Activated T-cell treated with anti-CD3 and anti-CD28 coated beads, Interleukin-2, amount 50 U/mL, for 48 hours (primary cell): ENCODE measurements around the gene SGPL1.
A peak's percentile ranks its signal among the peaks of the same experiment; 100 is the strongest.

Experiments used
- DNase-seq, 2 experiments: peaks; one replicate each; pipeline ENCODE4 v3.0.0-alpha.2; 2020

SGPL1 gene

GRCh38 chr10:70781461-70782051 lies 34.2 kb upstream of the SGPL1 start:
- no peak for DNase-seq

DNA sequence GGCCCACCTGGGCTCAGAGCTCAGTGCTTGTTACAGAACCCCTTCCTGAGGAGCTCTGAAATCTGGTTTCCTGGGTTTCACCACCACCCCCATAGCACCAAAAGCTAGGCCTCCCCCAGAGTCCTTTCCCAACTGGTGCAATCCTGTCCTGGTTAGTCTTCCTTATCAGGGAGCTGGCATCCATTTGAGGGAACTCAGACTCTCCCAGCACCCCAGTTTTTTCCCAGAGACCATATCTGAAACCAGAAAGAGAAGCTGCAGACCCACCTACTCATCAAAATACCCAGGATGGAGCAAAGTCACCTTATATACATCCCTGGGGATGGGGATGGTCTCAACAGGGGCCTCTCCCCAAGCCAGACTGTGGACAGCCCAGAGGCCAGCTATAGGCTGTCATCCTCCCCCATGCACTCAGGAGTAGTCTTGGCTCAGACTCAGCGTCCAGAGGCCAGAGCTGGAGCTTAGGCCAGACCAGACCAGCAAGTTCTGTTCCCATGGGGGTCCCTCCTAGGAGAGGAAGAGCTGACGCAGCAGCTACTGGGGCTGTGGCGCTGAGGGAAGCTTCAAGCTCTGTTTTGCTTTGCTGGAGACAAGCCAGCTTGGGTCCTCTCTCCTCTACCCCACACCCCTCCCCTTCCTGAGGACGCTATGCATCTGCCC lies 33.5 kb upstream of the SGPL1 start:
- no peak for DNase-seq

GRCh38 chr10:70782746-70783680 lies 32.7 kb upstream of the SGPL1 start:
- DNase-seq = no peak

GRCh38 chr10:70784016-70784415 lies 31.7 kb upstream of the SGPL1 start:
- DNase-seq = no peak

GRCh38 chr10:70784471-70784870 lies 31.3 kb upstream of the SGPL1 start:
- DNase-seq = no peak

DNA sequence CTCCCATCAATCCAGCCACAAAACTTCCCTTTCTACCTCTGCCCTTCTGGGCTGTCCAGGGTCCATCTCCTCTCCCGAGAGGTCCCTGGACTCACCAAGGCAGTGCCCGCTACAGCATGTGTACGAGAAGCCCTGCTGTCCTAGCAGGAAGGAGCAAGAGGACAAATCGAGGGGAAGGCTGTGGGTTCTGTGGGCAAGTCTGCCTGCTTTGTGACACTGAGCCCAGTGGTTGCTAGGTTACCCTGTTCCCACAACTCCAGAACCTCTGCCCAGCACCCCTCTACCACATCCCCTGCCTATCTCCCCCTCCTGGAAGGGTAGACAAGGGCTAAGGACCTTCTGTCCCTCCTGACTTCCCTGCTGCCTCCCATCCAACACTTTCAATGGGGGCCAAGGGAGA lies 30.6 kb upstream of the SGPL1 start, which contains the start of gene TBATA:
TBATA (minus strand) TSS at position 188 of the 400 bp plus-strand sequence. CDS start 1,998 bp downstream, outside the sequence.
- DNase-seq = no peak

DNA sequence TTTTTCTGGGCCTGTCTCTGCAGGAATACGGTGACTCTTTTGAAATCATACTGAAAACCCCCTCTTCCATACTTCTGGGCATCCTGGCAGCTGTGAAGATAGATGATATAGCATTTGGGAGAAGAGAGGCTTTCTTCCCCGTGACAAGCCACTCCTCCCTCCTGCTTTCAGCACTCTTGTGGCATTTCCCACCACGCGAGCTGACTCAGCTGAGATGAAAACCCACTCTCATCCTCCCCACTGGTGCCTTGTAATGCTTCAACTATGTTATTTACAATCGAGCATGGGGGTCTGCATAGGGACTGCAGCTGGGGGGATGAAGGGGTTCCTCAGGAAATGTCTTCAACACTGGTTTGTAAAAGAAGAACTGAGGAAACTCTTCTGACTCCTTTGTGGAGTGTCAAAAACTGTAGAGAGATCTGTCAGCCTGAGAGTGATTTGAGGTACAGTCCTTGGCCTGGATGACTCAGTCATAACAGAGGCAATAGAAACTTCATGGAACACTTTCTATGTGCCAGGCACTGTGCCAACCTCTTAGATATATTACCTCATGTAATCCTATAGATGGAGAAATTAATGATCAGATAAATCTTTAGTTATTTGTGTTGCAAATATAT lies 28.8 kb upstream of the SGPL1 start:
- DNase-seq = peak; percentile 46

DNA sequence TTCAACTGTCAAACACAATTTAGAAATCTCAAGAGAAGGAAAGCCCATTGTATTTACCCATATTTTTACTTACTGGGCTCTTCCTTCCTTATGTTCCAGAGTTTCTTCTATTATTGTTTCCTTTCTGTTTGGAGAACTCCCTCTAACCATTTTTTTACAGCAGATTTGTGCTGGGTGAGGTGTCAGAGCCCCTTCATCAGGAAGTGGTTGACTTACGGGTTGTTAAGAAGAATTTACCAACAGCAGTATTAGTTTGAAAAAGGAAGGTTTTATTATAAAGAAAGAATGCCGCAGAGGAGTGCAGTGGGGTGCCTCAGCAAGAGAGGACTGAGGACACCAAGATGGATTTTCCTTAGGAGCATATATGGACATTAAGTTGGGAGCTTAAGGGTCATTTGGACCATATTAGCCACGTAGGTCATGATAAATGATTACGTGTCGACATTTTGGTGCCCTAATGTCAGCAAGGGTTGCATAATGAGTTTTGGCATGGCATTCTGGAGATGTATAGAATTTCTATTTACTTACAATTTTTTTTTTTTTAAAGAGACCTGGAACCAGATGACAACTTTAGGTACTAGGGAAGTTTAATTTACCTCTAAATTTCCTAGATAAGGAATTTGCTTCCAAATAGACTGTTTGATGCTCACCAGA lies 24.2 kb upstream of the SGPL1 start:
- DNase-seq = no peak

GRCh38 chr10:70795613-70796012 lies 20.1 kb upstream of the SGPL1 start:
- no peak for DNase-seq

- DNase-seq = no peak
These were observed 17.9 kb upstream of the SGPL1 start for GRCh38 chr10:70797840-70798239.

GRCh38 chr10:70799124-70799523 lies 16.6 kb upstream of the SGPL1 start:
- no peak for DNase-seq

DNA sequence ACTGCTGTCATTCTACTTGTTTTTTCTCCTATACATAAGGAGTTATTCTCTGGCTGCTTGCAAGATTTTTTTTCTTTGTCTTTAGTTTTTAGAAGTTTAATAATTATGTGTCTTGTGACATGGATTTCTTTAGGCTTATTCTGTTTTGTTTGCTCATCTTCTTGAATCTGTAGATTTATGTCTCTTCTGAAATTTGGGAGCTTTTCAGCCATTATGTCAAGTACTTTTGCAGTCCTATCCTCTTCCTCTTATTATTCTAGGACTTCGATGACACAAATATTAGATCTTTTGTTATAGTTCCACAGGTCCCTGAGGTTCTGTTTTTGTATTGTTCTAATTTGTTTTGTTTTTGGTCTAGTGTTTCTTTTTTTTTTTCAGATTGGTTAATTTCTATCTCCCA lies 13.9 kb upstream of the SGPL1 start:
- no peak for DNase-seq

DNA sequence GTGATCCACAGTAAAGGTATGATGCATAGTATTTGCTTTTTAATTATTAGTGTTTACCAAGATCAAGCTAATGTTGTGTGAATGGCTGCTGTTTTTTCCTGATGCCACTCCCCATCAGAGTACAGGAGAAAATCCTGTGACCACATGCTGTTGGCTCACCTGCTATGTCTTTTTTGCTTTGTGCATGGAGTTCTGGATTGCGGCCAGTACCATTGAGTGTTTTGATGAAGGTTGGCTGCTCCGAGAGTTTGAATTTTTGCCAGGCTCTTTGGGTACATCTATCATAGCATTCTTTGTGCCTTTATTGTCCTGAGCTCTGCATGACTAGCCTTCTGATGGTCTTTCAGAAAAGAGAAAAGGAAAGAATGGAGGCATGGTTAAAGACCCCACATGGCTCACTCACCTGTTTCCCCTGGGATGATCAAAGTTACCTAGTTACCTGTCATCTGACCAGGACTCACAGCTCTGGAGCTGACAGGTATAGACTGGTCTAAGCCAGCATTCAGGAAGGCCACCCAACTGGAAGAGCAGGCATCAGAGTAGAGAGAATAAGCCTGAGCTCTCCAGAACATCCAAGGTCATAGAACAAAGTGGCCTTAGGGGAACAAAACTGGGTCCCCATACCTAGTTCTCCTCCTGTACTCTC lies 11.8 kb upstream of the SGPL1 start:
- DNase-seq = no peak

GRCh38 chr10:70804421-70804808 lies 11.3 kb upstream of the SGPL1 start:
- no peak for DNase-seq

DNA sequence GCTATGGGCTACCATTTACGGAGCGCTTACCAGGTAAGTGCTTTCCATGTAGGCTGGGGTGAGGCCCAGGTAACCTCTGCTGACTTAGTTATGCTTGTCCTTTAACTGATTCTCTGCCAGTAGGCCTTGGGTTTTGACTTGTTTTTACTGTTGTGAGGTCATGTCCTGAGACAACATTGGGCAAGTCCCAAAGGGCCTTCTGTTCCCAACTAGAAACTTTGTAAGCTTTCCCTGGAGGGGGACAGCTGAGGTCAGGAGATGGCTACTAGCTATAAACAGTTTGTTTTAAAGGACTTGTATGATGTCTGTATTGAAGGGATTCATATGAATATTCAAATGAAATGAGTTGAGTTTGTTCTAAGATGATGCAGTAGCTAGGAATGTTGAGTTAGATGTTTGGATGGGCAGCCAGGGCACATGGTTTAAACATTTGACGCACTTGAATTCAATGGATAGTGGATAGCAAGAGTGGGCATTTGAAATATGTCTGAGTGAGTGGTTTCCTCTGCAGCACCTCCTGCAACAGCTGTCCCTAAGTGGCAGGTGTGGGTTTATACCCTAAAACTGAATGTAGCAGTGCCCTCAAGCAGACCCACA lies 10.0 kb upstream of the SGPL1 start:
- DNase-seq = no peak

DNA sequence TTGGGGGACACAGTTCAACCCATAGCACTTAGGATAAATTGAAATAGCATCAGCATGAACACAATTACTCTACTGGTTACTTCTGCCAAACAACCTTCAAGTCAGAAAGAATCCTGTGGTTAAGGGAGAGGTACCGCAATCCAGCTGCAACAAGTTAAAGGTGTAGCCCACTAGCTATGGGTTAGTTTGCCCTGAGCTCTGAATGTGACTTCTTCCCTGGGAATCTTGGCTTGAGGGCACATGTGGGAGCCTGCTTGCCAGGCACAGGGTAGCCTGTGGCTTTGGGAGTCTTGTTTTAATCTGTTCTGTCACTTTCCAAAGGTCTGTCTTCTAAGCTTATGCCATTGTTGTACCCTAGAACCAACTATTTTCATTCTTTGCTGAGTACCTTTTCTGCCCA lies 8.9 kb upstream of the SGPL1 start:
- DNase-seq = no peak

DNA sequence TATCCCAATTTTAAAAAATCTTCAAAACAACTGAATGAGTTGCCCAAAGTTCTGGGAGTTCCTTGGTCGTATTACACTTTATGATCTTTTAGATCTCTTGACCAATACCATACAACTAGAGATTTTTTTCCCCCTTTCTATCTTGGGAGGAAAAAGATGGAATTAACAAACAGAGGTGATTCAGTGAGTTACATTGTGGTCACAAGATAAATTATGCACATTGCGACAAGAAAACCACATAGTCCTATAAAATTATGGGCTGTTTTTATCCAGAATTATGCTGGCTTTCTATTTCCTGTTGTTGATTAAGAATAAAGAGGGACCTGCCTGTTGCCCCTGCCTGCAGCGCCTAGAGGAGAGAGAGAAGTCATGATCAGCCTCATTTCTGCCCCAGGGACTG lies 8.2 kb upstream of the SGPL1 start:
- DNase-seq = no peak

DNA sequence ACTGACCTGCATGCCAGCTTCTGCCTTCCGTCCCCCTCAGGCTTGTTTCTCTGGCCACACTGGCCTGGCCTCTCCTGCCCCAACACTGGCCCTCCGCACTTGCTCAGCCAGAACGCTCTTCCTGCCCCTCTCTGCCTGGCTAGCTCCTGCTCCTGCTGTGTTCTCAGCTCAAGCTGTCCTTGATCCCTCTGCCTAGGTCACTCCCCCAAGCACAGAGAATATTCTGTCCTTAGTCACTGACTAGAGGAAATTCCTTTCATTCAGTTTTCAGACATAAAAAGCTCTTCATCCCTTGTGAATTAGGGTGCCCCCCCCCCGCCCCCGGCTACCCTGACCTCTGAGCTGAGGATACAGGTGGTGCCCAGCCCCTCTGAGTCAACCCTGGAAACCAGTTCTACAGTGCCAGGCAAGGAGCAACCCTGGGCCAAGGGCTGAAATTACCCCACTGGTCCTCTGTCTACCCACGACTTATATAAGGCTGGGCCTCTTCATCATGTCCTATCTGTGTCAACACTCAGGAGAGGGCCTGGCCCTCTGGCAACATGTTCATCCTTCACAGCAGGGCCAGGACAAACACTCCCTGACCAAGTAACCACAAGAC lies 6.6 kb upstream of the SGPL1 start:
- DNase-seq = no peak

DNA sequence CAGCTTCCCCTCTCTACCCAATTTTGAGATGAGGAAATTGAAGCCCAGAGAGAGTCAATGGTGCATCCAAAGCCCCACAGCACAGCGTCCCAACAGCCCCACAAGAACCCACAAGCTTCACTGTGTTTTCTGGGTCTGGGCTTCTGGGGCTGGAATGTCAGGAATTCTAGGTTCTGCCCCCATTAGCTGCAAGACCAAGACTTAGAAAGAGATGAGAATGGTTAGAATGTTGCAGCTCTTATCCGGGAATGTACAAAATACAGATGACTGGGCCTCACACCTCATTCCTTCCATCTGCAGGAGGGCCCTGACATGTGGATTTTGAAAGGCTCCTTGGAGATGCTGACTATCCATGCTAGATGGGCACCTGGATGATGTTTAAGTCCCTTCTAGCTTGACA lies 6.0 kb upstream of the SGPL1 start:
- DNase-seq = no peak

DNA sequence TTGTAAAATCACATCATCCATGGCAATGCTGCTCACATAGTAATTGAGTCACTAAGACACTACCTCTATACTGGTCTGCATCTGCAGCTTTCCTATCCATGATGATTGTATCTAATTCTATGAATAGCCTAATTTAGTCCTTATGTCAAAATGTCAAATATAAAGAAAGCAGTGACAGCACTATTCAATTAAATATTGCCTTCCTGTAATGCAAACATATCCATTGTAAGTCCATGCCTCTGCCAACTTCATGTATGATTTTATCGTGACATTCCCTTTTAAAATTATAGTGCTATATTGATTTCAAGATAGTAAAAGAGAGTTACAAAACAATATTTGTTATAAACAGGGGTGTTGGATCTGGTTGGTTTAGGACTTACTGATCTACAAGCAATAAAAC lies 4.8 kb upstream of the SGPL1 start:
- no peak for DNase-seq

DNA sequence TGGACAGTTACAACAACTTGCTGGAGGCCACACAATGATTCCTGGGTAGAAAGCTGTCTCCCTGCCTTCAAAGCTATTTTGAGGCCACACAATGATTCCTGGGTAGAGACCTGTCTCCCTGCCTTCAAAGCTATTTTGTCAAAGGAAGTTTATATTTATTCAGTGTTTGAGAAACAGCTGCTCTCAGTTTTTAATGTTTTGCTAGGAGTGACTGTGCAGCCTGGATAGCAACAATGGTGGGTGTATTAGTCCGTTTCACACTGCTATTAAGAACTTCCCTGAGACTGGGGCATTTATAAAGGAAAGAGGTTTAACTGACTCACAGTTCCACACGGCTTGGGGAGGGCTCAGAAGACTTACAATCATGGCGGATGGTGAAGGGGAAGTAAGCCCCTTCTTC lies 3.9 kb upstream of the SGPL1 start:
- DNase-seq = no peak

DNA sequence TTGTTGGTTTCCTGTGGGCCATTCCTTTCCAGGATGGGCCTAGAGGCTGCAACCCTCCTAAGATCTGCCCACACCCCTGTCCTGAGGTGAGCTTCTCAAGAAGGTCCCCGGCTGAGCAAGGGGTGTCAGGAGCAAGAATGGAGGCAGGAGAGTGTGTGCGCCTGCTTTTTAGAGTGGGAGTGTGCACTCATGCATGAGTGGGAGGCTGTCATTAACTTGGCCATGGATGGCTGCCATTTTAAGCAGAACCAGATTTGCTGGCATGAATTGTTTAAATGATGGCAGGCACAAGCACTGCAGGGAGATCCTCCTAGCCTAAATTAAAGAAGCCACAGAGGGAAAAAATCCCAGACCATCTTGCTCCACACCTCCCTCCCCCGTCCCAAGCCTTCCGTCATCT lies 2.9 kb upstream of the SGPL1 start:
- no peak for DNase-seq
